PC-3 (cell line): Measurements from ENCODE around the gene ARFGAP1. TPM values are rescaled to one million over a fixed set of nuclear protein-coding genes. Genes with fewer than 3 reads are reported as not detected.

Experiments
- ATAC-seq: fragments of 200-7000 bp; cut with Tn5 transposase; 2 replicates; pipeline ENCODE4 v1.9.1; 2020; ENCODE audit warnings: mild to moderate bottlenecking, moderate library complexity
- BruUV-seq: library from RNA; stranded (reverse); fragments of 400-500 nt; replicated peaks from 2 replicates; lab custom pipeline; 2021; lab: Mats Ljungman, UMichigan
- CTCF ChIA-PET: fragments of 300-600 bp; sonication (Branson Sonifier 250); formaldehyde crosslinking; loops from one replicate; lab custom pipeline; 2022; ENCODE audit warnings: antibody characterized with exemption; lab: Charles Lee
- POLR2A ChIA-PET: fragments of 300-600 bp; sonication (Branson Sonifier 250); formaldehyde crosslinking; loops from one replicate; lab custom pipeline; 2022; ENCODE audit warnings: antibody characterized with exemption; ENCODE audit not compliant: unreplicated experiment; lab: Charles Lee
- DNase-seq: peaks from one replicate; pipeline ENCODE4 v3.0.0-alpha.2; 2015
- H2AFZ ChIP-seq: fragments of 300-600 bp; sonication (generic); 2 replicates; pipeline ENCODE4 v1.6.0; 2016; ENCODE audit warnings: antibody characterized with exemption, low read length
- H3F3A ChIP-seq: fragments of 300-600 bp; sonication (generic); one replicate; pipeline ENCODE4 v1.6.0; 2017; ENCODE audit warnings: antibody characterized with exemption, low read length, control low read depth, mild to moderate bottlenecking; ENCODE audit not compliant: unreplicated experiment
- H3K27ac ChIP-seq: fragments of 300-600 bp; sonication (generic); 2 replicates; pipeline ENCODE4 v1.5.1; 2016; ENCODE audit warnings: mild to moderate bottlenecking, low read length
- H3K27me3 ChIP-seq: fragments of 300-600 bp; sonication (generic); 2 replicates; pipeline ENCODE4 v1.6.1; 2016; ENCODE audit warnings: low read length, mixed read lengths
- H3K36me3 ChIP-seq: fragments of 300-600 bp; sonication (generic); 2 replicates; pipeline ENCODE4 v1.6.1; 2016; ENCODE audit warnings: low read depth, mixed run types, low read length, mixed read lengths
- H3K4me1 ChIP-seq: fragments of 300-600 bp; sonication (generic); 2 replicates; pipeline ENCODE4 v1.5.1; 2016; ENCODE audit warnings: low read length; ENCODE audit not compliant: insufficient read depth
- H3K4me2 ChIP-seq: fragments of 300-600 bp; sonication (generic); 2 replicates; pipeline ENCODE4 v1.6.0; 2016; ENCODE audit warnings: low read length
- H3K4me3 ChIP-seq: fragments of 300-600 bp; sonication (generic); 2 replicates; pipeline ENCODE4 v1.5.1; 2016; ENCODE audit warnings: mild to moderate bottlenecking, low read length, mixed read lengths
- H3K79me2 ChIP-seq: fragments of 300-600 bp; sonication (generic); 2 replicates; pipeline ENCODE4 v1.6.1; 2017; ENCODE audit warnings: low read length, mixed read lengths
- H3K9ac ChIP-seq: fragments of 300-600 bp; sonication (generic); 2 replicates; pipeline ENCODE4 v1.6.0; 2016; ENCODE audit warnings: mild to moderate bottlenecking, low read length
- H3K9me2 ChIP-seq: fragments of 300-600 bp; sonication (generic); replicated peaks from 2 replicates; pipeline ENCODE4 v1.6.1; 2016; ENCODE audit warnings: mixed run types, low read length, mixed read lengths
- H3K9me3 ChIP-seq: fragments of 300-600 bp; sonication (generic); 2 replicates; pipeline ENCODE4 v1.6.1; 2016; ENCODE audit warnings: low read length, mixed read lengths
- H4K20me1 ChIP-seq: fragments of 300-600 bp; sonication (generic); 2 replicates; pipeline ENCODE4 v1.6.1; 2016; ENCODE audit warnings: low read length, mixed read lengths
- CTCF ChIP-seq: fragments of 300-600 bp; sonication (generic); conservative IDR thresholded peaks from 2 replicates; pipeline ENCODE4 v1.5.1; 2017; ENCODE audit warnings: antibody characterized with exemption, low read depth, mild to moderate bottlenecking, low read length
- EZH2 ChIP-seq: fragments of 300-600 bp; sonication (generic); IDR thresholded peaks from one replicate; pipeline ENCODE4 v1.6.1; 2017; ENCODE audit warnings: antibody characterized with exemption, mild to moderate bottlenecking, low read length; ENCODE audit not compliant: unreplicated experiment
- EZH2phosphoT487 ChIP-seq: fragments of 300-600 bp; sonication (generic); IDR thresholded peaks from 2 replicates; pipeline ENCODE4 v1.6.1; 2018; ENCODE audit warnings: mild to moderate bottlenecking, antibody characterized with exemption, low read length, borderline replicate concordance
- intact Hi-C: fragments of 100-400 bp; cut with micrococcal nuclease; formaldehyde crosslinking; loops from 2 replicates; pipeline ENCODE4 v1.9.0; 2023
- total RNA-seq: library from RNA; depleted of rRNA; stranded (reverse); fragments of >200 nt; gene quantifications from 2 replicates; pipeline ENCODE4 v1.2.3, GENCODE V29; 2014

ARFGAP1 gene
- total RNA-seq, 1 experiment from 2014 or later = 75.6 TPM

- intact Hi-C loops = loop anchor here (5.0 kb wide), 1 partner anchor 52 kb away; no protein-coding TSS in a partner anchor
- Histone ChIP-seq H3F3A (no peaks in the 10 kb centered on the region), H3K79me2 (no peaks in the 10 kb centered on the region), H3K4me2 (no peak overlapping the region), H3K27ac (no peak overlapping the region), H4K20me1 (no peaks in the 10 kb centered on the region), H3K27me3 (no peaks in the 10 kb centered on the region), H3K36me3 (no peaks in the 10 kb centered on the region), H3K9me3 (no peaks in the 10 kb centered on the region), H2AFZ (no peak overlapping the region), H3K4me3 (no peak overlapping the region), H3K9ac (no peak overlapping the region), H3K9me2 (no peaks in the 10 kb centered on the region), H3K4me1 (peaks cover 32% of the 10 kb centered on the region)
- ATAC-seq = no peak
- DNase-seq = no peak
- TF ChIP-seq EZH2phosphoT487 (no peak), EZH2 (no peak), CTCF (no peak)
- ChIA-PET POLR2A (no interaction called here), CTCF (interaction anchor here (0.9 kb wide), 1 partner anchor 208 kb away, joined by 5 read pairs; no protein-coding TSS in a partner anchor)
- no TSS peak for BruUV-seq
Measured at GRCh38 chr20:63233924-63234323, 38.7 kb upstream of the ARFGAP1 start.

GRCh38 chr20:63234693-63235398 lies 37.8 kb upstream of the ARFGAP1 start:
- peak; percentile 52 for DNase-seq
- 0 out of 2 replicates have a peak overlapping the region, but pooled peaks have one; percentile 23 for H3K4me2 ChIP-seq
- no peak overlapping the region for H3K4me3 ChIP-seq
- no peak overlapping the region for H3K27ac ChIP-seq
- no TSS peak for BruUV-seq
- H3K36me3 ChIP-seq = no peaks in the 10 kb centered on the region
- no peaks in the 10 kb centered on the region for H3K9me2 ChIP-seq
- CTCF ChIA-PET = interaction anchor here (0.6 to 1.0 kb wide), 4 partner anchors 10 to 285 kb away, joined by 3 to 5 read pairs (median 4); no protein-coding TSS in a partner anchor
- TF ChIP-seq CTCF (peak; percentile 49), EZH2phosphoT487 (no peak), EZH2 (no peak)
- POLR2A ChIA-PET = no interaction called here
- H3K79me2 ChIP-seq = no peaks in the 10 kb centered on the region
- H4K20me1 ChIP-seq = no peaks in the 10 kb centered on the region
- H3K27me3 ChIP-seq = no peaks in the 10 kb centered on the region
- intact Hi-C loops = loop anchor here (5.0 kb wide), 1 partner anchor 53 kb away; no protein-coding TSS in a partner anchor
- H3F3A ChIP-seq = no peaks in the 10 kb centered on the region
- H2AFZ ChIP-seq = no peak overlapping the region
- no peaks in the 10 kb centered on the region for H3K9me3 ChIP-seq
- ATAC-seq = peak; percentile 52
- H3K9ac ChIP-seq = no peak overlapping the region
- peaks cover 32% of the 10 kb centered on the region for H3K4me1 ChIP-seq
